Psoas muscle (tissue), 8 donors: ENCODE data around the gene BBS7. TPM values are rescaled to one million over a fixed set of nuclear protein-coding genes. Genes with fewer than 3 reads are reported as not detected.

ENCODE experiments used
- ATAC-seq, 4 donors: fragments of 200-7000 bp; cut with Tn5 transposase; one replicate each; pipeline ENCODE4 v1.9.1; 2020; ENCODE audit warnings: moderate library complexity in 3 of 4, mild to moderate bottlenecking in 2 of 4
- DNase-seq, 2 donors: peaks; one replicate each; pipeline ENCODE4 v3.0.0-alpha.2; 2020
- H3K27ac ChIP-seq: fragments of 200-600 bp; one replicate; pipeline ENCODE4 v1.8.0; 2022
- H3K27me3 ChIP-seq, 3 donors: fragments of 200-600 bp in 1 of 3; one replicate each; pipeline versions ENCODE4 v1.6.1 to v1.8.0; 2013 to 2022; ENCODE audit warnings: low read length in 2 of 3, mild to moderate bottlenecking in 2 of 3, moderate library complexity in 1 of 3; ENCODE audit not compliant: insufficient read depth in 3 of 3
- H3K36me3 ChIP-seq, 2 donors: fragments of 200-600 bp in 1 of 2; one replicate each; pipeline versions ENCODE4 v1.6.1 to v1.8.0; 2013 to 2022; ENCODE audit warnings: low read depth in 1 of 2, mild to moderate bottlenecking in 1 of 2, moderate library complexity in 1 of 2; ENCODE audit not compliant: insufficient read depth in 1 of 2
- H3K4me1 ChIP-seq: fragments of 200-600 bp; one replicate; pipeline ENCODE4 v1.8.0; 2022
- H3K4me3 ChIP-seq: fragments of 200-600 bp; one replicate; pipeline ENCODE4 v1.8.0; 2022; ENCODE audit warnings: mild to moderate bottlenecking
- H3K9me3 ChIP-seq: fragments of 200-600 bp; one replicate; pipeline ENCODE4 v1.8.0; 2022
- CTCF ChIP-seq: fragments of 200-600 bp; IDR thresholded peaks from one replicate; pipeline ENCODE4 v1.8.0; 2022; ENCODE audit warnings: antibody characterized with exemption
- WGBS, 3 donors: extraction: QIAGEN DNeasy Blood & Tissue Kit; methylation state at CpG; one replicate each; pipeline versions ENCODE4 v1.1.6 to v1.1.7; 2013; 5-methylcytosine and 5-hydroxymethylcytosine counted together
- intact Hi-C, 2 donors: fragments of 100-400 bp; cut with DNase I; formaldehyde crosslinking; loops; one replicate each; pipeline versions ENCODE4 v1.11.0 to v1.14.2; 2022
- long read RNA-seq, 2 donors: library from polyadenylated mRNA; unstranded; transcript quantifications; one replicate each; pipeline ENCODE4 v2.0.0, GENCODE V29; 2021
- polyA plus RNA-seq, 3 donors: library from polyadenylated mRNA; stranded (reverse); fragments of 200-250 nt; gene quantifications; one replicate each; pipeline ENCODE4 v1.2.3, GENCODE V29; 2013
- total RNA-seq, 4 donors: library from RNA; stranded (reverse); fragmentation: NEBNext Ultra II Directional in 2 of 4; extraction: Animal tissue kit (Norgen Biotek cat#: 25700) in 2 of 4; gene quantifications; one replicate each; pipeline versions ENCODE4 v1.2.1 to v1.2.4, GENCODE V29; 2021 to 2023
- donor health status: healthy with polysubstance abuse.
- donor health status: DM: no; HTN: no; CAD: no; lungs with moderate emphysema.
- donor health status: Bipolar disorder and iron deficiency.
- donor health status: healthy.
- donor health status: DM: yes; HTN: yes; CAD: no.
- donor health status: DM: no; HTN: no; CAD: no.
- donor health status: DM: no; HTN: no; CAD: no.
- donor health status: DM: yes; HTN: yes; CAD: no.

The BBS7 gene
- total RNA-seq (10 to 100 TPM in 1 of 4 donors, 1 to 10 TPM in 3; 4.5 to 10.3 (median 5.0) TPM), polyA plus RNA-seq (1 to 10 TPM; 4.0 to 6.0 (median 5.4) TPM)
- long read RNA-seq, donor 1, partial matches to known transcripts: 1 of 3 reads
- long read RNA-seq, donor 1, other reads (novel, unspliced or antisense): 0 of 3 reads
- long read RNA-seq, donor 2, partial matches to known transcripts: 2 of 11 reads
- long read RNA-seq, donor 2, other reads (novel, unspliced or antisense): 2 of 11 reads

- ATAC-seq (peak; percentile 99 to 100 (median 100)), DNase-seq (peak; percentile 97 to 98)
- 0 to 1% (median 1%) methylated on average over 54 to 58 of the region's 58 CpGs for WGBS, 3 donors
- peaks cover 0 to 12% of the 10 kb centered on the region in 2 donors for H3K36me3 ChIP-seq
- H3K9me3 ChIP-seq: no peaks in the 10 kb centered on the region
- TF ChIP-seq CTCF: no peak
- H3K27ac ChIP-seq: peak within 1 kb of the TSS; percentile 75
- intact Hi-C loops: loop anchor here (5.0 kb wide), 2 partner anchors 43 to 48 kb away; partner anchors contain the start of gene CCNA2 (in 1 of the 2)
- no peaks in the 10 kb centered on the region for H3K27me3 ChIP-seq
- peak within 1 kb of the TSS; percentile 89 for H3K4me3 ChIP-seq
- peaks cover 8% of the 10 kb centered on the region for H3K4me1 ChIP-seq
Observed at GRCh38 chr4:121869841-121870822, at the start of gene BBS7. Gene BBS7, minus strand, starts transcription at chr4:121870474. Its CDS starts 161 bp downstream, at chr4:121870313.

- H3K27ac ChIP-seq: no peak overlapping the region
- DNase-seq (no peak), ATAC-seq (no peak)
- intact Hi-C loops: no loop called here
- H3K36me3 ChIP-seq: no peaks in the 10 kb centered on the region
- no peaks in the 10 kb centered on the region for H3K4me1 ChIP-seq
- no peak for TF ChIP-seq CTCF
- no peaks in the 10 kb centered on the region for H3K27me3 ChIP-seq
- H3K9me3 ChIP-seq: no peaks in the 10 kb centered on the region
- 83 to 89% (median 86%) methylated on average over 2 of the region's 2 CpGs for WGBS, 3 donors
- H3K4me3 ChIP-seq: no peak overlapping the region
Observed at GRCh38 chr4:121913667-121914066, 43.4 kb upstream of the BBS7 start.

GRCh38 chr4:121908346-121908745, 38.1 kb upstream of the BBS7 start:
- ATAC-seq: no peak
- H3K9me3 ChIP-seq: no peaks in the 10 kb centered on the region
- no peaks in the 10 kb centered on the region for H3K27me3 ChIP-seq
- no peaks in the 10 kb centered on the region for H3K4me1 ChIP-seq
- WGBS, 3 donors: 96 to 99% (median 97%) methylated on average over 1 of the region's 1 CpG
- no peak for DNase-seq
- no peak for TF ChIP-seq CTCF
- intact Hi-C loops: no loop called here
- no peaks in the 10 kb centered on the region for H3K36me3 ChIP-seq
- H3K4me3 ChIP-seq: no peak overlapping the region
- no peak overlapping the region for H3K27ac ChIP-seq

- intact Hi-C loops: loop anchor here (5.0 kb wide), 2 partner anchors 322 to 677 kb away; no protein-coding TSS in a partner anchor
- H3K4me3 ChIP-seq: no peak overlapping the region
- H3K27ac ChIP-seq: no peak overlapping the region
- 61 to 67% (median 64%) methylated on average over 4 of the region's 4 CpGs for WGBS, 3 donors
- DNase-seq (no peak), ATAC-seq (peak in 3 of 4 donors; percentile 40 to 76 (median 42))
- H3K9me3 ChIP-seq: no peaks in the 10 kb centered on the region
- no peaks in the 10 kb centered on the region for H3K27me3 ChIP-seq
- H3K36me3 ChIP-seq: no peaks in the 10 kb centered on the region
- peak; percentile 72 for TF ChIP-seq CTCF
- H3K4me1 ChIP-seq: no peaks in the 10 kb centered on the region
Observed at GRCh38 chr4:121900132-121900983, 30.1 kb upstream of the BBS7 start.
